ENCODE measurements around the gene C1orf115.

C1orf115 gene

GRCh38 chr1:220732137-220732536 is 42.0 kb downstream of the C1orf115 start:
- no peaks in the 10 kb centered on the region for H3K79me2 ChIP-seq (ENCODE audit: insufficient read depth, low read length)
- H3F3A ChIP-seq (ENCODE audit: low read depth): no peaks in the 10 kb centered on the region
- no peaks in the 10 kb centered on the region for H3K9me3 ChIP-seq (ENCODE audit: insufficient read depth, low read depth, low read length)
- H3K9ac ChIP-seq (ENCODE audit: low read depth, low read length, poor library complexity, severe bottlenecking): no peak overlapping the region
- peaks cover 33% of the 10 kb centered on the region for H3K27me3 ChIP-seq (ENCODE audit: insufficient read depth, low read length, poor library complexity, severe bottlenecking)
- no peaks in the 10 kb centered on the region for H3K9me2 ChIP-seq (replicated peaks; ENCODE audit: low read depth, low read length)
- no peak for TF ChIP-seq CTCF (conservative IDR thresholded peaks at IDR 0.05; ENCODE audit: low read length)
- TF ChIP-seq EZH2phosphoT487 (IDR thresholded peaks at IDR 0.05; ENCODE audit: borderline replicate concordance): no peak
- no peak overlapping the region for H2AFZ ChIP-seq (ENCODE audit: low read length)
- no peaks in the 10 kb centered on the region for H4K20me1 ChIP-seq (ENCODE audit: insufficient read depth, low read length, poor library complexity, severe bottlenecking)
- H3K4me1 ChIP-seq (ENCODE audit: insufficient read depth, low read length, poor library complexity, severe bottlenecking): no peaks in the 10 kb centered on the region
- H3K4me2 ChIP-seq (ENCODE audit: low read depth, low read length, poor library complexity, severe bottlenecking): no peak overlapping the region
- no peak overlapping the region for H3K4me3 ChIP-seq (ENCODE audit: low read length, poor library complexity, severe bottlenecking)
- H3K36me3 ChIP-seq (ENCODE audit: insufficient read depth, low read length): no peaks in the 10 kb centered on the region

GRCh38 chr1:220732621-220733020 is 42.5 kb downstream of the C1orf115 start:
- Histone ChIP-seq H3K4me2 (ENCODE audit: low read depth, low read length, poor library complexity, severe bottlenecking) (peak overlapping the region; percentile 47), H2AFZ (ENCODE audit: low read length) (peak overlapping the region; percentile 67), H3K9me2 (replicated peaks; ENCODE audit: low read depth, low read length) (no peaks in the 10 kb centered on the region), H4K20me1 (ENCODE audit: insufficient read depth, low read length, poor library complexity, severe bottlenecking) (no peaks in the 10 kb centered on the region), H3K27me3 (ENCODE audit: insufficient read depth, low read length, poor library complexity, severe bottlenecking) (peaks cover 28% of the 10 kb centered on the region), H3K79me2 (ENCODE audit: insufficient read depth, low read length) (no peaks in the 10 kb centered on the region), H3F3A (ENCODE audit: low read depth) (no peaks in the 10 kb centered on the region), H3K9me3 (ENCODE audit: insufficient read depth, low read depth, low read length) (no peaks in the 10 kb centered on the region), H3K9ac (ENCODE audit: low read depth, low read length, poor library complexity, severe bottlenecking) (no peak overlapping the region), H3K4me3 (ENCODE audit: low read length, poor library complexity, severe bottlenecking) (no peak overlapping the region), H3K4me1 (ENCODE audit: insufficient read depth, low read length, poor library complexity, severe bottlenecking) (no peaks in the 10 kb centered on the region), H3K36me3 (ENCODE audit: insufficient read depth, low read length) (no peaks in the 10 kb centered on the region)
- TF ChIP-seq EZH2phosphoT487 (IDR thresholded peaks at IDR 0.05; ENCODE audit: borderline replicate concordance) (no peak), CTCF (conservative IDR thresholded peaks at IDR 0.05; ENCODE audit: low read length) (no peak)

DNA sequence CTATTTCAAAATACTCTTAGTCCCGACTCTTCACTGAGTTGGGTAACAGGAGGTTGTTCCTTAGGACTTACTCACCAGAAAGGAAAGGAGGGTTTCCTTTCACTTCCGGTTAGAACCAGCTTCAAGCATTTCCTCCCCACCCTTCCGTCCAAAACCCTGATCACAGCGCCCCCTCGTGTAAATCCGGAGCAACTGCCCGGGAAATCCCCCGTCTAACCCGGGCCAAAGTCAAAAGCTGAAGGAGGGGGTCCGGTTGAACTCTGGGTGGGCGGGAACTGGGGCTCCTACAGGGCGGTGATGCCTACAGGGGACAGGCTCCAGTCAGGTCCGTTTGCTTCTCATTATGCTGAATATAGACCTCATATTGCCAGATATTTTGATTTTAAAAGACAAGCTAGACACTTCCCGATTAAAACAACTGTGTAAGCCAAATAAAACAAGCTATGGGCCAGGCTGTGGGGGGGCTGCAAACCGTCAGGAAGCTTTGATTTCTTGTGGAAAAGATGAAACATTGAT is 43.0 kb downstream of the C1orf115 start:
- Histone ChIP-seq H3K9ac (ENCODE audit: low read depth, low read length, poor library complexity, severe bottlenecking) (no peak overlapping the region), H4K20me1 (ENCODE audit: insufficient read depth, low read length, poor library complexity, severe bottlenecking) (no peaks in the 10 kb centered on the region), H3K4me2 (ENCODE audit: low read depth, low read length, poor library complexity, severe bottlenecking) (peak overlapping the region; percentile 47), H3K4me3 (ENCODE audit: low read length, poor library complexity, severe bottlenecking) (peak overlapping the region; percentile 48), H3K9me2 (replicated peaks; ENCODE audit: low read depth, low read length) (no peaks in the 10 kb centered on the region), H3K79me2 (ENCODE audit: insufficient read depth, low read length) (no peaks in the 10 kb centered on the region), H3K9me3 (ENCODE audit: insufficient read depth, low read depth, low read length) (no peaks in the 10 kb centered on the region), H3K4me1 (ENCODE audit: insufficient read depth, low read length, poor library complexity, severe bottlenecking) (no peaks in the 10 kb centered on the region), H3K36me3 (ENCODE audit: insufficient read depth, low read length) (no peaks in the 10 kb centered on the region), H2AFZ (ENCODE audit: low read length) (peak overlapping the region; percentile 67), H3F3A (ENCODE audit: low read depth) (no peaks in the 10 kb centered on the region), H3K27me3 (ENCODE audit: insufficient read depth, low read length, poor library complexity, severe bottlenecking) (peaks cover 27% of the 10 kb centered on the region)
- no peak for TF ChIP-seq EZH2phosphoT487 (IDR thresholded peaks at IDR 0.05; ENCODE audit: borderline replicate concordance)
- peak; percentile 93 for TF ChIP-seq CTCF (conservative IDR thresholded peaks at IDR 0.05; ENCODE audit: low read length)
